ENCODE measurements around the gene FSIP1. TPM values are rescaled to one million over a fixed set of nuclear protein-coding genes. Genes with fewer than 3 reads are reported as not detected.

FSIP1 gene
- total RNA-seq, 2 experiments from 2014 or later = 0.21 to 0.27 TPM

- no peak overlapping the region for H3K27ac Mint-ChIP-seq
- no peak overlapping the region for H3K4me3 Mint-ChIP-seq
- CTCF ChIA-PET = interaction anchor here (1.2 kb wide), 1 partner anchor 9 kb away, joined by 3 read pairs; no protein-coding TSS in a partner anchor
- peaks cover 5% of the 10 kb centered on the region for H3K27me3 Mint-ChIP-seq (ENCODE audit: low read depth)
- intact Hi-C loops (cut with micrococcal nuclease) = no loop called here
- no peaks in the 10 kb centered on the region for H3K4me1 Mint-ChIP-seq (ENCODE audit: low read depth)
- DNase-seq = no peak
- no peaks in the 10 kb centered on the region for H3K9me3 Mint-ChIP-seq
- H3K36me3 Mint-ChIP-seq (ENCODE audit: low read depth) = no peaks in the 10 kb centered on the region
These were observed 194.0 kb downstream of the FSIP1 start for GRCh38 chr15:39588531-39589192.

GRCh38 chr15:39587731-39588530, 194.7 kb downstream of the FSIP1 start:
- no peak overlapping the region for H3K27ac Mint-ChIP-seq
- no peak for DNase-seq
- H3K9me3 Mint-ChIP-seq = no peaks in the 10 kb centered on the region
- peaks cover 9% of the 10 kb centered on the region for H3K27me3 Mint-ChIP-seq (ENCODE audit: low read depth)
- CTCF ChIA-PET = no interaction called here
- H3K36me3 Mint-ChIP-seq (ENCODE audit: low read depth) = no peaks in the 10 kb centered on the region
- no peak overlapping the region for H3K4me3 Mint-ChIP-seq
- no peaks in the 10 kb centered on the region for H3K4me1 Mint-ChIP-seq (ENCODE audit: low read depth)
- intact Hi-C loops (cut with micrococcal nuclease) = no loop called here

- H3K36me3 Mint-ChIP-seq (ENCODE audit: low read depth) = no peaks in the 10 kb centered on the region
- no peak for DNase-seq
- no peak overlapping the region for H3K27ac Mint-ChIP-seq
- CTCF ChIA-PET = no interaction called here
- H3K4me3 Mint-ChIP-seq = no peak overlapping the region
- H3K27me3 Mint-ChIP-seq (ENCODE audit: low read depth) = peaks cover 12% of the 10 kb centered on the region
- no peaks in the 10 kb centered on the region for H3K9me3 Mint-ChIP-seq
- intact Hi-C loops (cut with micrococcal nuclease) = no loop called here
- H3K4me1 Mint-ChIP-seq (ENCODE audit: low read depth) = no peaks in the 10 kb centered on the region
These were observed 195.4 kb downstream of the FSIP1 start for GRCh38 chr15:39587096-39587721.

- peaks cover 2% of the 10 kb centered on the region for H3K4me1 Mint-ChIP-seq (ENCODE audit: low read depth)
- H3K27ac Mint-ChIP-seq = no peak overlapping the region
- peaks cover 18% of the 10 kb centered on the region for H3K27me3 Mint-ChIP-seq (ENCODE audit: low read depth)
- CTCF ChIA-PET = no interaction called here
- intact Hi-C loops (cut with micrococcal nuclease) = no loop called here
- no peaks in the 10 kb centered on the region for H3K9me3 Mint-ChIP-seq
- H3K4me3 Mint-ChIP-seq = no peak overlapping the region
- no peak for DNase-seq
- H3K36me3 Mint-ChIP-seq (ENCODE audit: low read depth) = no peaks in the 10 kb centered on the region
These were observed 196.1 kb downstream of the FSIP1 start for GRCh38 chr15:39586387-39587095.

GRCh38 chr15:39585871-39586301, 196.8 kb downstream of the FSIP1 start:
- no peak for DNase-seq
- Mint-ChIP-seq H3K27ac (no peak overlapping the region), H3K36me3 (ENCODE audit: low read depth) (no peaks in the 10 kb centered on the region), H3K4me1 (ENCODE audit: low read depth) (peaks cover 6% of the 10 kb centered on the region), H3K27me3 (ENCODE audit: low read depth) (peaks cover 24% of the 10 kb centered on the region), H3K4me3 (no peak overlapping the region), H3K9me3 (no peaks in the 10 kb centered on the region)
- CTCF ChIA-PET = interaction anchor here (1.1 kb wide), 1 partner anchor 100 kb away, joined by 3 read pairs; no protein-coding TSS in a partner anchor
- intact Hi-C loops (cut with micrococcal nuclease) = no loop called here

- CTCF ChIA-PET = interaction anchor here (1.1 kb wide), 1 partner anchor 100 kb away, joined by 3 read pairs; no protein-coding TSS in a partner anchor
- intact Hi-C loops (cut with micrococcal nuclease) = no loop called here
- Mint-ChIP-seq H3K4me1 (ENCODE audit: low read depth) (peaks cover 6% of the 10 kb centered on the region), H3K9me3 (no peaks in the 10 kb centered on the region), H3K27ac (no peak overlapping the region), H3K4me3 (no peak overlapping the region), H3K27me3 (ENCODE audit: low read depth) (peaks cover 24% of the 10 kb centered on the region), H3K36me3 (ENCODE audit: low read depth) (no peaks in the 10 kb centered on the region)
- no peak for DNase-seq
These were observed 197.2 kb downstream of the FSIP1 start for GRCh38 chr15:39585389-39585841.

- DNase-seq = no peak
- Mint-ChIP-seq H3K27ac (no peak overlapping the region), H3K36me3 (ENCODE audit: low read depth) (no peaks in the 10 kb centered on the region), H3K4me1 (ENCODE audit: low read depth) (peaks cover 8% of the 10 kb centered on the region), H3K27me3 (ENCODE audit: low read depth) (peaks cover 26% of the 10 kb centered on the region), H3K4me3 (no peak overlapping the region), H3K9me3 (no peaks in the 10 kb centered on the region)
- CTCF ChIA-PET = interaction anchor here (1.1 kb wide), 1 partner anchor 101 kb away, joined by 3 read pairs; no protein-coding TSS in a partner anchor
- intact Hi-C loops (cut with micrococcal nuclease) = loop anchor here (5.0 kb wide), 1 partner anchor 287 kb away; no protein-coding TSS in a partner anchor
These were observed 197.8 kb downstream of the FSIP1 start for GRCh38 chr15:39584662-39585388.

- no peaks in the 10 kb centered on the region for H3K36me3 Mint-ChIP-seq (ENCODE audit: low read depth)
- no peaks in the 10 kb centered on the region for H3K9me3 Mint-ChIP-seq
- CTCF ChIA-PET = no interaction called here
- intact Hi-C loops (cut with micrococcal nuclease) = loop anchor here (5.0 kb wide), 1 partner anchor 288 kb away; no protein-coding TSS in a partner anchor
- H3K27ac Mint-ChIP-seq = no peak overlapping the region
- no peak for DNase-seq
- H3K4me1 Mint-ChIP-seq (ENCODE audit: low read depth) = peaks cover 9% of the 10 kb centered on the region
- H3K4me3 Mint-ChIP-seq = no peak overlapping the region
- H3K27me3 Mint-ChIP-seq (ENCODE audit: low read depth) = peaks cover 32% of the 10 kb centered on the region
These were observed 198.4 kb downstream of the FSIP1 start for GRCh38 chr15:39584266-39584659.

- Mint-ChIP-seq H3K27ac (no peak overlapping the region), H3K27me3 (ENCODE audit: low read depth) (peaks cover 37% of the 10 kb centered on the region), H3K4me1 (ENCODE audit: low read depth) (peaks cover 9% of the 10 kb centered on the region), H3K36me3 (ENCODE audit: low read depth) (no peaks in the 10 kb centered on the region), H3K4me3 (no peak overlapping the region), H3K9me3 (no peaks in the 10 kb centered on the region)
- intact Hi-C loops (cut with micrococcal nuclease) = loop anchor here (2.0 to 5.0 kb wide), 2 partner anchors 47 to 289 kb away; no protein-coding TSS in a partner anchor
- CTCF ChIA-PET = interaction anchor here (0.6 to 2.4 kb wide), 3 partner anchors 173 to 788 kb away, joined by 3 to 11 read pairs (median 3); no protein-coding TSS in a partner anchor
- DNase-seq = peak; percentile 59
These were observed 198.9 kb downstream of the FSIP1 start for GRCh38 chr15:39583596-39584265.

GRCh38 chr15:39582977-39583595, 199.6 kb downstream of the FSIP1 start:
- intact Hi-C loops (cut with micrococcal nuclease) = loop anchor here (2.0 to 5.0 kb wide), 2 partner anchors 48 to 289 kb away; no protein-coding TSS in a partner anchor
- peaks cover 40% of the 10 kb centered on the region for H3K27me3 Mint-ChIP-seq (ENCODE audit: low read depth)
- no peak for DNase-seq
- no peaks in the 10 kb centered on the region for H3K9me3 Mint-ChIP-seq
- H3K4me3 Mint-ChIP-seq = no peak overlapping the region
- peaks cover 9% of the 10 kb centered on the region for H3K4me1 Mint-ChIP-seq (ENCODE audit: low read depth)
- H3K36me3 Mint-ChIP-seq (ENCODE audit: low read depth) = no peaks in the 10 kb centered on the region
- CTCF ChIA-PET = interaction anchor here (0.6 to 2.4 kb wide), 4 partner anchors 153 to 788 kb away, joined by 3 to 11 read pairs (median 3); no protein-coding TSS in a partner anchor
- no peak overlapping the region for H3K27ac Mint-ChIP-seq
